ENCODE data around the gene GIMAP2.
"Not testable (repeated sequence)": the region's sequence is repeated elsewhere in the genome, so short reads cannot be mapped to it uniquely, and the experiment has no call there.

The GIMAP2 gene

GRCh38 chr7:150685219-150686029 lies at the start of gene GIMAP2:
TSS of gene GIMAP2 (plus strand) at chr7:150685706. CDS start at chr7:150687060, 1,354 bp downstream.
- DNase-seq (ENCODE audit: low read depth in 2 of 2): no peak

- no peak for DNase-seq (ENCODE audit: low read depth in 2 of 2)
Observed at GRCh38 chr7:150641854-150642253, 43.7 kb upstream of the GIMAP2 start.

GRCh38 chr7:150642926-150643325 lies 42.6 kb upstream of the GIMAP2 start:
- no peak for DNase-seq (ENCODE audit: low read depth in 2 of 2)

GRCh38 chr7:150645259-150646020 lies 40.1 kb upstream of the GIMAP2 start:
- DNase-seq (ENCODE audit: low read depth in 2 of 2): no peak

- no peak for DNase-seq (ENCODE audit: low read depth in 2 of 2)
Observed at GRCh38 chr7:150648353-150649079, 37.0 kb upstream of the GIMAP2 start.

GRCh38 chr7:150649080-150649385 lies 36.5 kb upstream of the GIMAP2 start:
- no peak for DNase-seq (ENCODE audit: low read depth in 2 of 2)

- no peak for DNase-seq (ENCODE audit: low read depth in 2 of 2)
Observed at GRCh38 chr7:150654692-150655091, 30.8 kb upstream of the GIMAP2 start.

- DNase-seq (ENCODE audit: low read depth in 2 of 2): no peak
Observed at GRCh38 chr7:150656047-150656446, 29.5 kb upstream of the GIMAP2 start.

- no peak for DNase-seq (ENCODE audit: low read depth in 2 of 2)
Observed at GRCh38 chr7:150657526-150657925, 28.0 kb upstream of the GIMAP2 start.

GRCh38 chr7:150660939-150661613 lies 24.4 kb upstream of the GIMAP2 start:
- no peak for DNase-seq (ENCODE audit: low read depth in 2 of 2)

- DNase-seq (ENCODE audit: low read depth in 2 of 2): not testable (repeated sequence)
Observed at GRCh38 chr7:150662821-150663220, 22.7 kb upstream of the GIMAP2 start.

GRCh38 chr7:150663802-150664494 lies 21.6 kb upstream of the GIMAP2 start:
- DNase-seq (ENCODE audit: low read depth in 2 of 2): no peak

GRCh38 chr7:150665089-150665748 lies 20.3 kb upstream of the GIMAP2 start:
- DNase-seq (ENCODE audit: low read depth in 2 of 2): no peak

GRCh38 chr7:150665896-150666295 lies 19.6 kb upstream of the GIMAP2 start:
- DNase-seq (ENCODE audit: low read depth in 2 of 2): no peak

GRCh38 chr7:150666412-150666811 lies 19.1 kb upstream of the GIMAP2 start:
- no peak for DNase-seq (ENCODE audit: low read depth in 2 of 2)

- no peak for DNase-seq (ENCODE audit: low read depth in 2 of 2)
Observed at GRCh38 chr7:150668472-150668911, 17.0 kb upstream of the GIMAP2 start.

- DNase-seq (ENCODE audit: low read depth in 2 of 2): no peak
Observed at GRCh38 chr7:150668977-150669376, 16.5 kb upstream of the GIMAP2 start.

GRCh38 chr7:150671798-150672585 lies 13.5 kb upstream of the GIMAP2 start:
- not testable (repeated sequence) for DNase-seq (ENCODE audit: low read depth in 2 of 2)

GRCh38 chr7:150675714-150676113 lies 9.8 kb upstream of the GIMAP2 start:
- DNase-seq (ENCODE audit: low read depth in 2 of 2): no peak

GRCh38 chr7:150676276-150676675 lies 9.2 kb upstream of the GIMAP2 start:
- DNase-seq (ENCODE audit: low read depth in 2 of 2): not testable (repeated sequence)

All from fibroblast of skin of left biceps (primary cell).